GM19023 (cell line): ENCODE measurements around the gene FEN1.

Source experiments
- ATAC-seq: cut with Tn5 transposase; IDR thresholded peaks from one replicate; pipeline ENCODE4 v1.9.1; 2021; ENCODE audit warnings: mild to moderate bottlenecking, moderate library complexity; ENCODE audit not compliant: unreplicated experiment

FEN1 gene

DNA sequence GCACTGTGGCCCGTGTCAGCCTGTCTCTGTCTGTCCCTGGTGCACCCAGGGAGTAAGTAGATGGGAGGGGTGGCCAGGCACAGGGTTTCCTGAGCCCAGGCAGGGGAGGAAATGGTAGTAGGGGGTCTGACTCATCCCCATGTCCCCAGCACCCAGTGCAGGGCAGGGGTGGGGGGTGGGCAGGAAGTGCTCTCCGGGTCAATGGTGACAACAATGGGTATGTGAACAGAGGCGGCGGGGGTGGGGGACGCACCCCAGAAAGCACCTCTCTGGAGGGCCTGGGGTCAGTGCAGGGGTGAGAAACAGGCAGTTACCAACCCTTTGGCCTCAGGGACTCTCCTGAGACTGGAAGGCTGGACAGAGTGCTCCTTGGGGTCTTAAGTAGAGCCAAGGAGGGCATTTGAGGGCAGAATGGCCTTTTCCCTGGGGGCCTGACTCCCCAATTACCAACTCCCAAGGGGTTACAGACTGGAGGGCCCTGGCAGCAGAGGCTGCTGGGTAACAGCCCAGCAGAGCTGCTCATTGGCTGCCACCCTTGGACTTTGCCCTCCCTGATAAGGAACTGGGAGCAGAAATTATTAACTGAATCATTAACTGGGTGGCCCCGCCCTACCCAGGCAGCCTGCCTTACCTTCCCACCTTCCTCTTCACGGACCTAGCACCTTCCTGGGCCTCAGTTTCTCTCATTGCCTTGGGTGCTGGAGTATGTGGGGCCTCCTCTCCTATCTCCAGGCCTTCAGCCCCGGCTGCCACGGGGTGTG is 36.1 kb upstream of the FEN1 start:
- no peak for ATAC-seq

GRCh38 chr11:61757213-61757862 is 35.4 kb upstream of the FEN1 start:
- ATAC-seq: no peak

- ATAC-seq: no peak
These were observed 31.8 kb upstream of the FEN1 start for GRCh38 chr11:61760946-61761345.

DNA sequence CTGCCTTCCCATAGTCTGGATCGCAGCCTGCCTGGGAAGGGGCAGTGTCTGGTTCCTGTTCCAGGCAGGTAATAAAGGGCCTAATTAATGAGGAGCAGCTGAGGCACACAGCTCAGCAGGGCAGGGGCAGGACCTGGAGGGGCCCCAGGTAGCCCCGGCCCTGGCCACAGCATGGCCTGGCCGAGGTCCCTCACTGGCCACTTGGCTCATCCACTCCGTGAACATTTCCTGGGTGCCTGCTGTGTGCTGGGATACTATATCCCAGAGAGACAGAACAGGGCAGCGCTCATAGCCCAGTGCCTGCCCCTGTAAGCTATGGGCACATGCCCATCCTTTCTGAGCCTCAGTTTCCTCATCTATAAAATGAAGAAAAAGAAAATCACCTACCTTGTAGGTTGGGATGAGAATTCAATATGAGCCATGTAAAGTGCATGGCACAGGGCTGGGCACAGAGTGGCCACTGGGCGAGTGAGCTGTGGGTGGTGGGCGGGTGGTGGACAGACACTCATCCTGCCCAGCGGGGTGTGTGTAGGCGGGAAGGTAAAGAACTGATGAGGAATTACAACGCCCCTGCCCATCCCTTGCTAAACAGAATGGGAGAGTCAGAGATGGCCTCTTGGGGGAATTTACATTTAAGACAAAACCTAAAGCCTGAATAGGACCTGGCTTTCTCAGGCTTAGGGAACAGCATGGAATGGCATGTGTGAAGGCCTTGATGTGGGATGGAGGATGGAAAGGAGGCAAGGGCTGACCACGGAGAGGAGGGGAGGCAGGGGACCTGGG is 31.1 kb upstream of the FEN1 start:
- no peak for ATAC-seq

DNA sequence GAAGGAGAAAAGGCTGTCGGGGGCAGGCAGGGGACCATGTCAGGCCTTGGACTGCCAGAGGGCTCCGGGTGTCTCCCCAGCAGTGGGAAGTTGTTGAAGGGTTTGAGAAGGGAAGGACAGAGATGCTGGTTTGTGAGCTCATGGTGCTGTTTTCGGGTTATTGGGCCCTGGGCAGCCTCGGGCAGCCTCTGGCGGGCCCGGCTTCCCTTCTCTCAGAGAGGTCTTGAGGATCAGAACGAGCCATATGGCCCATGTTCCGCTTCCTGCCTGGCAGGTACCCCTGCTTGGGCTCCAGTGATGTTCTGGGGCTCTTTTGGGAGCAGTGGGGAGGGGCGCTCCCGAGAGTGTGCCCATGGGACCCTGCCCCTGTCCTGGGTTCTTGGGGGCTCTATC is 30.5 kb upstream of the FEN1 start:
- ATAC-seq: no peak

GRCh38 chr11:61762798-61763197 is 29.9 kb upstream of the FEN1 start:
- ATAC-seq: no peak

DNA sequence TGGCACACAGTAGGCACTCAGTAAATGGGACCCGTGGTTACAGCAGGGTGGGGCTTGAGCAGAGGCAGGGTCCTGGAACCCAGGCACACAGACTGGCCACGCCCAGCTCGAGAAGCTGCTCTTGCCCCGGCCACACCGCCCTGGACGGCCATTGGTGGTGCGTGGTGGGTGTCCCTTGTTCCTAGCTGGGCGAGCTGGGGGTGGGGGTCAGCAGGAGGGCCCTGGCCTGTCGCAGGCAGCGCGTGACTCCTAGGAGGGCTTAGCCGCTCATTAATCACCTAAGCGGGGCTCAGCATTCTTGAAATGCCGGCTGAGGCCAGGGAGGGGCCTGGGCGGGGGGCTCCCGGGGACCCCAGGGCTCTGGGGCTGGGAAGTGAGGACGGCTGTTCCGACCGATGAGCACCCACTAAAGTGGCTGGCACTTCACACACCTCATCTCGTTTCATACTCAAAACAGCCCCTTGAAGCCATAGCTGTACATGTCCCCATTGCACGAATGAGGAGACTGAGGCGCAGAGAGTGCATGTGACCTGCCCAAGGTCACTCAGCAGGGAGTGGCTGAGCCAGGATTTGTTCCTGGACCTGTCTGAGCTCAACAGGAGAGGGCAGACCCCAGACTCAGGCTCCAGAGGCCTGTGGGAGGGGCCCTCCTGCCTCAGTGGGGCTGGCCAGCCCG is 28.6 kb upstream of the FEN1 start:
- no peak for ATAC-seq

DNA sequence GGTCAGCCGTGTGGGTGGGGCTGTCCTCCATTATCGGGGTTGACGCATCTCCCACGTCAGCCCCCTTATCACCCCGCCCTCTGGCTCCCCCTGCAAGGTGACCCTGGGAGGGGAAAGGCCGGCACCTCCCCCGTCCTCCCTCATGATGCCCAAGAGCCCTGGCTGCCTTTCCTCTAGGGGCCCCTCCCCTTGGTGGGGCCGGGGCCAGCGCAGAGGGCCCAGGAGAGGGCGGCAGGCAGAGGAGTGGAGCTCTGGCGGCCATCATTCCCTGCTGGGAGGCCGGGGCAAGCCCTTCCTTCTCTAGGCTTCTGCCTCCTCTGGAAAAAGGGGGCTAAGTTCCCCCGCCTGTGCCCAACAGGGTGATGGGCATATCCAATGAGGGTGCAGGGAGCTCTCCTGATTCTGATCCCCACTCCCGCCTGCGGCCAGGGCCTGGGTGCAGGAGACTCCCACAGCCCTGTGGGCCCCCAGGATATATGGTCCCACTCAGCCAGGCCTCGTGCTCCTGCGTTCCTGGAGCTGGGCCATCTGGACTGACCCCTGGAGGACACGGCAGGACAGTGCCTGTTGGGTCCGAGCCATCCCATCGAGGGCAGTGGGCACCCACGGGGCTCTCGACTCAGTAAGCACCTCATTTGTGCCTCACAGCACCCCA is 28.0 kb upstream of the FEN1 start:
- no peak for ATAC-seq

GRCh38 chr11:61765550-61766253 is 27.0 kb upstream of the FEN1 start:
- ATAC-seq: no peak

DNA sequence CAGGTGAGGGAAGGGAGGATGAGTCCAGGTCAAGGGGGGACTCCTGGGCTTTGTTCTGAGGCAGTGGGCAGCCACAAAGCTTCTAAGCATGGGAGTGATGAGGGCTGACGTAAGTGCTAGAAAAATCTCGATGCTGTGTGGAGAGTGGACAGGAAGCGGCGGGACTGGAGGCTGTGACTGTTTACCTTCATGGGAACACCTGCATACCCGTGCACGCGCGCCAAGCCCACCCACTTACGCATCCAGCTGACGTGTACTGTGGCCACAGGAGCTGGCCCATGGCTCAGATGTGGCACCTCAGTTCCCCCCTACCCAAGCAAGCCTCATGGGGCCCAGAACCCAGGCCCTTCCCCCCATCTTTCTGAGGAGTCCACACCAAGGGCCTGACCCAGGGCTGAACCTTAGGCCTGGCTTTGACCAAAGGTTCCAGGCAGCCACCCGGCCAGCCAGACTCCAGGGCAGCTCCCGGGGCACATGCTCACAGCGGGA is 26.3 kb upstream of the FEN1 start:
- ATAC-seq: no peak

- ATAC-seq: no peak
These were observed 24.2 kb upstream of the FEN1 start for GRCh38 chr11:61768376-61769076.

DNA sequence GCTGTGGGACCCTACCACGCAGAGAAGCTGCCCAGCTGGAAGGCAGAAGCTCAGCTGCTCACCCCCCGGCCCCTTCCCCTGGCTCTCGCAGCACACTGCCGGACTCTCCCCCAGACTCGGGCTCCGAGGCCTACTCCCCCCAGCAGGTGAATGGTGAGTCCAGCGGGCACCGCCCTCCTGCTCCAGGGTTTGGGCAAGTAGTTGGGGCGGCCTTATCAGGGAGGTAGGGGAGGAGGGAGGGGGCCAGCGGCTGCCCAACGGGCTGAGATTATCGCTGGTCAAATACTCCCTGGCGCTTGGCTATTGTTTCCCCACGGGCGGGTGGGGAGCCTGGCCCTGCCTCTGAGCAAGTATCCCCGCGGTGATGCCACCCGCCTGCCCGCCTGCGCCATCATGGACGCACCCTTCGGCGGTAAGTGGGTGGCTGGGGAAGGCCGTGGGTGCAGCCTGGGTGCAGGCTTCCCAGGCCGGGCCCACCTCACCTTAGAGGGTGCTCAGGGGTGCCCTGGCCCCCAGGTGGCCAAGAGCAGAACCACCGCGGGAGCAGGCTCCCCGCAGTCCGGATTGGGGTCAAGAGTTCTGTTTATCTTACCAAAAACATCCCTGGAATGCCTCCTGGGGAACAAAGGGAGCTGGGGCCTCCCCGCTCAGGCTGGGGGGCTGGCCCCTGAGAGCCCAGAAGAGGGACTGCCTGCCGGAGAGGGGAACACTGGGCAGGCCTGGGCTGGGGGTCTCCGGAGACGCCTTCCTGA is 23.4 kb upstream of the FEN1 start:
- ATAC-seq: no peak

DNA sequence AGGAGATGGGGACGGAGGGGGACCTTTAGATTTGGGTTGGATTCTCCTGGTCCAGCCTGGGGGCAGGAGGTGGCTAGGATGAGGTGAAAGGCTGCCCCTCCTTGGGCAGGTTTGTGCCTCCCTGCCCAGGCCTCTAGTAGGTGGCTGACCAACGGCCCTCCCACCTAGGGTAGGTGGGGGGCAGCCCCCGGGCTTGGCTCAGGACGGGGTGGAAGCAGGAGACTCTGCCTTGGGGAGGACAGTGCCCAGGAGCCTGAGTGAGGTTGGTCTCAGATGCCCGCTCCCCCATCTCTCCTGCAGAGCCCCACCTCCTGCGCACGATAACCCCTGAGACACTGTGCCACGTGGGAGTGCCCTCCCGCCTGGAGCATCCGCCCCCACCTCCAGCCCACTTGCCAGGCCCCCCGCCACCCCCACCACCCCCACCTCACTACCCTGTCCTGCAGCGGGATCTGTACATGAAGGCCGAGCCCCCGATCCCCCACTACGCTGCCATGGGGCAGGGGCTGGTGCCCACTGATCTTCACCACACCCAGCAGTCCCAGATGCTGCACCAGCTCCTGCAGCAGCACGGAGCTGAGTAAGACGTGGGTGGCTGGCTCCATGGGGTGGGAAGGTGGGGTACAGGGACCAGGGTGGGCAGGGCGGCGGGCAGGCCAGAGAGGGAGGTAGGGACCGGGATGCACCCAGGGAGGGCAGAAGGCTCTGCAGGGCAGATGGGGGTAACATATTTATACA is 22.6 kb upstream of the FEN1 start:
- no peak for ATAC-seq

DNA sequence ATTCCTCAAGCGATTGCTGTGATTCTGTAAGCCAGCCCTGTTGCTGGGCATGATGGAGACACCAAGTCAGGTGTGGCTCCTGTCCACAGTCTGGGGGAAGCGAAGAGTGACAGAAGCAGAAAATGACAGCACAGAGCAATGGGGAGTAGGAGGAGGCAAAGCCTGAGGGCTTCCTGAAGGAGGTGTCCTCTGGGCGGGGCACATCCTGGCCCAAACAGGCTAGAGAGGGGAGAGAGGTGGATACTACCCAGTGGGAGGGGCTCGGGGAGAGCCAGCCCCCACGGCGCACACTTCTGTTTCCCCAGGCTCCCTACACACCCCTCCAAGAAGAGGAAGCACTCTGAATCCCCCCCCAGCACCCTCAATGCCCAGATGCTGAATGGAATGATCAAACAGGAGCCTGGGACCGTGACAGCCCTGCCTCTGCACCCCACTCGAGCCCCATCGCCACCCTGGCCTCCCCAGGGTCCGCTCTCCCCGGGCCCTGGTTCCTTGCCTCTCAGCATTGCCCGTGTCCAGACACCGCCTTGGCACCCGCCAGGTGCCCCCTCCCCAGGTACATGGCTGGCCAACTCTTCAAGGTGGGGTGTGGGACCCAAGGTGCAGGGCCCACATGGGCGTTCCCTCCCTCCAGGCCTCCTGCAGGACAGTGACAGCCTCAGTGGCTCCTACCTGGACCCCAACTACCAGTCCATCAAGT is 21.4 kb upstream of the FEN1 start:
- no peak for ATAC-seq

DNA sequence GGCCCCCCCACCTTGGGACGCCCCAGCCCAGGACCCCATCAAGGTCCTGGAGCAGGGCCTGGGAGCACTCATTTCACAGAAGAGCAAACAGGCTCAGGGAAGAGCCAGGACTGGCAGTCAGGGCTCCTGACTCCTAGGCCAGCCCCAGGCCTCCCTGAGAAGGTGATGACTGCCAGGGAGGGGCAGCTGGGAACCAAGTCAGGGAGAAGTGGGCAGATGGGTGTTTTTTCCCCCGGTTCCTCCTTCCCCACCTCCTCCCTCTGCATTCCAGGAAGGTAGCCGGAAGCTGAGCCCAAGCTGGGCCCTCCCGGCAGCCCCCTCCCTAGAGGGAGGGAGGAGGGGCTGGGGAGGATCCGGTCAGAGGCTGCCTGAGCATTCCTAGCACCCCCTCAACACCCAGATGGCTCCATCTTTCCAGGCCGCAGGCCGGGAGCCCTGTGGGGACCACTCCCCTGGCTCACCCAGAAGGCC is 20.7 kb upstream of the FEN1 start:
- ATAC-seq: no peak

GRCh38 chr11:61773356-61773755 is 19.4 kb upstream of the FEN1 start:
- no peak for ATAC-seq

DNA sequence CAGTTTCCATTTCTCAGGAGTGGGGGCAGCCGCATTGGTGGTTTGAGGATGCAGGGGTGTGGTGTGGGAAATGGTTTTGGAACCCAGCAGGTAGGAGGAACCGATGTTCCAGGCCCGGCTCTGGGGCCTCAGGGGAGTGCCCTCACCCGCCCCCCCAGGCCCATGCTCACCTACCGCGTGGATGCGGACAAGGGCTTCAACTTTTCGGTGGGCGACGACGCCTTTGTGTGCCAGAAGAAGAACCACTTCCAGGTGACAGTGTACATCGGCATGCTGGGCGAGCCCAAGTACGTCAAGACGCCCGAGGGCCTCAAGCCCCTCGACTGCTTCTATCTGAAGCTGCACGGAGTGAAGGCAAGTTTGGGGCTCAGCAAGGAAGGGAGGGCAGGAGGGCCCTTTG is 18.9 kb upstream of the FEN1 start:
- ATAC-seq: no peak
